Stimulated activated CD4-positive, alpha-beta T cell treated with anti-CD3 and anti-CD28 coated beads, TNF-alpha, amount 100 ng/mL, for 48 hours (primary cell): Measurements from ENCODE around the gene CYP4F22.
"Not testable (repeated sequence)": the region's sequence is repeated elsewhere in the genome, so short reads cannot be mapped to it uniquely, and the experiment has no call there.

Experiments
- DNase-seq, 3 donors: peaks; one replicate each; pipeline ENCODE4 v3.0.0-alpha.2; 2020; ENCODE audit warnings: low read depth in 3 of 3

CYP4F22 gene

GRCh38 chr19:15488489-15489226 lies 19.7 kb upstream of the CYP4F22 start:
- DNase-seq = no peak

DNA sequence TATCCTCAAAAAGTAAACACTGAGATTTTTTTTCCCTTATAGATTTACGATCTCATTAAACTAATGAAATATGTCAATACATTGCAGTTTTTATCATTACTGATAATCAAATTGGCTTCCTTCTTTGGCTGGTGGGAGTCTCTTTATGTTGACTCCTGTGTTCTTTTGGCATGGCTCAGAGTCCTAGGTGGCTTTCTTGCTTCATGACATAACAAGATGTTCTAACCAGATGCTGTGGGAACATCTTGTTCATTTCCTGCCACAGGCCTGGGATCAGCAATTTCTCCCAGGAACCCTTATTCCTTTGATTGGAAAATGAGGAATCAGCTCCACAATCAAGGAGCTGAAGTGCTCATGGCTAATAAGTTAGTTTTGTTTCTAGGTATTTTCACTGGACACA lies 13.2 kb upstream of the CYP4F22 start:
- no peak for DNase-seq

GRCh38 chr19:15498156-15498858 lies 10.0 kb upstream of the CYP4F22 start:
- DNase-seq = no peak

DNA sequence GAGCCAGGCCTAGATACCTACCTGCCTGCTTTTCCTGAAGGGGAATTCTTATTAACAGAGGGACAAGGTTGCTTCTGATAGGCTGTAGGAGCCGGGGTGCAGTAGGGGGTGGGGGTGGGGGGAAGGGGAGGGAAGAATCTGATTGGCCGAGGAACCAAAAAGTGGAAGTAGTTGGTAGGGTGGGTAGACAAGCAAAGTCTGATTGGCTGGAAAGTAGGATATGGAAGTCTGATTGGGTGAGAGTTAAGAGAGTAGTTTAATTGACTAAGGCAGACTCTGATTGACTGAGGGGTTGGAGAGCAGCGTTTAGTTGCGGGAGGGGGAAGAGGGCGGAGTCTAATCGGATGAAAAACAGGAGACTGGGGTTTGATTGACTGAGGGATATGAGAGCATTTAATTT lies 9.4 kb upstream of the CYP4F22 start:
- no peak for DNase-seq

DNA sequence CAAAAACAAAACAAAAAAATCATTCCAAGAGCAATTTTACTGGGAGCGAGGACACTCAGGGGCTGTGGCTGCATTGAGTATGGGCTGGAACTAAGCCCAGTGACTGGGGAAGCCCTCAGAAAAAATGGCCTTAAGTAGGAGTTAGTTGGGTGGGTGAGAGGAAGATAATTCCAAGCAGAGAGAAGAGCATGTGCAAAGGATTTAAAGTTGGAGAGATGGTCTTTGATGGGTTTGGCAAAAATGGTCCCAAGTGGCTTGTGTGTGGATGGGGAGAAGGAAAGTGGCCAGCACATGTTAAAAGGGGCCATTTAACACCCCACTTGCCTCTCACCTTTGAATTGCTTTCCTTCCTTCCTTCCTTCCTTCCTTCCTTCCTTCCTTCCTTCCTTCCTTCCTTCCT lies 6.7 kb upstream of the CYP4F22 start:
- no peak for DNase-seq

DNA sequence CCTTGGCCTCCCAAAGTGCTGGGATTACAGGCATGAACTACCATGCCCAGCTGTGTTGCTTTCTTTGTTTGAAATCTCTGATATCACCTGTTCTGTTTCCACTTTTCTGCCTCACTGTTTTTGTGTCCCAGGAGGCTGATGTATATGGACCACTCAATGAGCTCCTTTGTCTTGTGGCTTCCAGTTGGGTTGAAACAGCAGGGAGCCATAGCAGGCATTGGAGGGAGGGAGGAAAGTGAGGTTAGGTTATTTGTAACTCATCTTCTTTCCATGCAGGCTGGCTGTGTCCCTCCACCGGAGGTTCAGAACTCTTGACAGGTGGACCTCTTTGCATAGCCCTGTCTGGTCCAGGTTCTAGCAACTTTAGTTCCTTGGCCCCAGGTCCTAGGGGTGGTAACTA lies 6.1 kb upstream of the CYP4F22 start:
- DNase-seq = no peak

GRCh38 chr19:15506074-15506571 lies 2.2 kb upstream of the CYP4F22 start:
- no peak for DNase-seq

DNA sequence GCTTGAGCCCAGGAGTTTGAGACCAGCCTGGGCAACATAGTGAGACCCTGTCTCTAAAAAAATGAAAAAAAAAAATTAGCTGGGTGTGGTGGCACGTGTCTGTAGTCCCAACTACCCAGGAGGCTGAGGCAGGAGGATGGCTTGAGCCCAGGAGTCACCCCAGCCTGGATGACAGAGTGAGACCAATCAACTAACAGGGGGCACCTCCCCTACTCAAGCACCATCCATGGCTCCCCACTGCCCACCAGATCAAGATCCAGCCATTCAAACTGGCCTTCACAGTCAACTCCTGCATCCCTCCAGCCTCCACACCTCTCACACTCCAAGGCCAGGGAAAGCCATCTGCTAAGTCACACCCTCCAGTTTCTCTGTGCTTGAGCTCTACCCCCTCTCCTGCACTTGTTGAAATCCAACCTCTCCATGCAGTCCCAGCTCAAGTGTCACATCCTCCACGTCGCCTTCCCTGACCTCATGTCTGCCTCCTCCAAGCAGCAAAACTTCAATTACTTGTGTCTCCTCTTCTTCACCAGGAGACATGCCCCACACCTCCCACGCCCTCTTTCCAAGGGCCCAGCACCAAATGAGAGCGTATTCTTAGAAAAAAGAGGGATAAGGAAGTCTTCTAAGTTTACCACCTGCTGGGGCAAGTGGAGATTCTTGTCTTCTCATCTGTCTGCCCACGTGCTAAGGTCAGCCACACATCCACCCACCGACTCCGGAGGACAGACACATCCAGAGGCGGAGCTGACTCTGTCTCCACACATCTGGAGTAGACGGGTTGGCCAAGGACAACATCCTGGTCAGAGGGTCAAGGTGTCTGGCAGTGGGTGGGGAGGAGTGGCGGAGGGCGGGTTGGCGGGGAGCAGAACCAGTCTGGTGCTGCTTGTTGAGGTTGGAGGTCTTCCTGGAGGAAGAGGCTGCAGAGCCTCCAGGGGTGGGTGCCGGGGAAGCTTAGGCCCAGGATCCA lies 974 bp upstream of the CYP4F22 start:
- no peak for DNase-seq

GRCh38 chr19:15511671-15512424 lies 3.5 kb downstream of the CYP4F22 start:
- DNase-seq = no peak

GRCh38 chr19:15515227-15515625 lies 6.9 kb downstream of the CYP4F22 start:
- DNase-seq = not testable (repeated sequence)

GRCh38 chr19:15516363-15516762 lies 8.0 kb downstream of the CYP4F22 start:
- DNase-seq = no peak

DNA sequence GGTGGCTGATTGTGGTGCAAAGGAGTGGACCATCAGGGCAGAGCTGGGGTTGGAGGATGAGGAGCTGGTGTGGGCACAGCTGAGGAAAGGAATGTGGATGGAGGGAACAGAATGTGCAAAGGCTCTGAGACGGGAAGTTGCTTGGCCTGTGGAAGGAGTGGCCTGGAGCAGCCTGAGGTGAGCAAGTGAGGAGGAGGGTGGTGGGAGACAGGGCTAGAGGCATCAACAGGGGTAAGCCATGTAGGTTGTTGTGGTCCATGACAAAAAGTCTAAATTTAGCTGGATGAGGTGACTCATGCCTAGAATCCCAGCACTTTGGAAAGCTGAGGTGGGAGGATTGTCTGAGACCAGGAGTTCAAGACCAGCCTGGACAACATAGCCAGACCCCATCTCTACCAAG lies 9.5 kb downstream of the CYP4F22 start:
- no peak for DNase-seq

GRCh38 chr19:15519433-15519976 lies 11.2 kb downstream of the CYP4F22 start:
- no peak for DNase-seq

GRCh38 chr19:15524781-15525180 lies 16.5 kb downstream of the CYP4F22 start:
- DNase-seq = no peak

DNA sequence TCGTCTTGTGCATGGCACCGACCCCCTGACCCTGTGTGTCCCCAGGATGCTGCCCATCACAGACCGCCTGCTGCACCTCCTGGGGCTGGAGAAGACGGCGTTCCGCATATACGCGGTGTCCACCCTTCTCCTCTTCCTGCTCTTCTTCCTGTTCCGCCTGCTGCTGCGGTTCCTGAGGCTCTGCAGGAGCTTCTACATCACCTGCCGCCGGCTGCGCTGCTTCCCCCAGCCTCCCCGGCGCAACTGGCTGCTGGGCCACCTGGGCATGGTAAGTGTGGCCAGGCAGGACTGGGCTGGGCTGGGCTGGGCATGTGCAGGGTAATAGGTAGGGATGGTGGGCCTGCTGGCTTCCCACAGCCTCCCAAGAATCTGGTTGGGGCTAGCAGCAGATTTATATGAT lies 17.0 kb downstream of the CYP4F22 start:
- no peak for DNase-seq

GRCh38 chr19:15526408-15526807 lies 18.1 kb downstream of the CYP4F22 start:
- no peak for DNase-seq

GRCh38 chr19:15527705-15528104 lies 19.4 kb downstream of the CYP4F22 start:
- no peak for DNase-seq

- no peak for DNase-seq
Measured at GRCh38 chr19:15529774-15530372, 21.5 kb downstream of the CYP4F22 start.

DNA sequence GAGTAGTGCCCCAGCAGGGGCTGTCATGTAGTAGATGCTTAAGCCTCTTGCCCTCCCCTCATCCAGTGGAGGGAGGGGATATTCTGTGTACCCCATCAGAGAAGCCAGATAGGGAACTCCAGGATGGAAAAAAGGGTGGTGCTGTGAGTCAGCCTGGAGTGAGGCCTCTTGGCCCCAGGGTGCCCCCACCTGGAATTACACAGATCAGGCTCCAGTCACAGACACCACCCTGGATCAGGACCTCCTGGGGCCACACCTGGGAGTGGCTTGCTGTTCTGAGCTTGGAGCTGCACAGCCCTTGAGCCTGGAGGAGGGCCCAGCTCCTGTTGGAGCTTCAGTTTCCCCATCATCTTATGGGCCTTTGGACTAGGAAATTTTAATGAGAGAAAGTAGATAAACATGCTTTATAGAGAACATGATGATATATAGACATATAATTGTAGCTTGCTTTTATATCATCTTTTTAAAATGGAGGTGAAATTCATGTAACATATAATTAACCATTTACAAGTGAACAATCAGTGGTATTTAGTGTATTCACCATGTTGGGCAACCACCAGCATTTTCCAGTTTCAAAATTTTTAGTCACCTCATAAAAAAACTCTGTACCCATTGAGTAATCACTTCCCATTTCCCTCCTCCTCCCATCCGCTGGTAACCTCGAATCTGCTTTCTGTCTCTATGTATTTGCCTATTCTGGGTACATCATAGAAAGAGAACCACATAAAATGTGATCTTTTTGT lies 24.6 kb downstream of the CYP4F22 start:
- DNase-seq = no peak

- DNase-seq = not testable (repeated sequence)
Measured at GRCh38 chr19:15533522-15533830, 25.2 kb downstream of the CYP4F22 start.
